ENCODE results near the gene CHST8. TPM values are rescaled to one million over a fixed set of nuclear protein-coding genes. Genes with fewer than 3 reads are reported as not detected.

Gene CHST8
- total and polyA plus RNA-seq, 9 donors: 0.48 to 2.5 (median 1.0) TPM; not detected in 1

GRCh38 chr19:33704271-33704670 lies 82.5 kb downstream of the CHST8 start:
- H3K36me3 ChIP-seq: no peaks in the 10 kb centered on the region
- no peaks in the 10 kb centered on the region for H3K4me1 ChIP-seq (ENCODE audit: insufficient read depth)
- no peak overlapping the region for H3K4me3 ChIP-seq
- H3K27ac ChIP-seq: no peak overlapping the region
- H3K27me3 ChIP-seq: no peaks in the 10 kb centered on the region
- peak in 1 of 5 donors; percentile 9 for DNase-seq
- intact Hi-C loops (cut with DNase I): no loop called here
- H3K9me3 ChIP-seq: no peaks in the 10 kb centered on the region
- WGBS, 3 donors: 48 to 68% (median 59%) methylated on average over 2 of the region's 2 CpGs
- TF ChIP-seq EP300 (IDR thresholded peaks at IDR 0.05) (no peak), CTCF (IDR thresholded peaks at IDR 0.05) (no peak), POLR2A (IDR thresholded peaks at IDR 0.05) (no peak)

- intact Hi-C loops (cut with DNase I): no loop called here
- H3K27me3 ChIP-seq: no peaks in the 10 kb centered on the region
- no peaks in the 10 kb centered on the region for H3K4me1 ChIP-seq (ENCODE audit: insufficient read depth)
- no peaks in the 10 kb centered on the region for H3K9me3 ChIP-seq
- no peak overlapping the region for H3K27ac ChIP-seq
- TF ChIP-seq EP300 (IDR thresholded peaks at IDR 0.05) (no peak), CTCF (IDR thresholded peaks at IDR 0.05) (no peak), POLR2A (IDR thresholded peaks at IDR 0.05) (no peak)
- H3K4me3 ChIP-seq: no peak overlapping the region
- 77 to 78% (median 78%) methylated on average over 11 of the region's 11 CpGs for WGBS, 3 donors
- peak in 1 of 5 donors; percentile 21 for DNase-seq
- no peaks in the 10 kb centered on the region for H3K36me3 ChIP-seq
Measured at GRCh38 chr19:33705090-33705847, 83.5 kb downstream of the CHST8 start.

- Histone ChIP-seq H3K27ac (no peak overlapping the region), H3K36me3 (no peaks in the 10 kb centered on the region), H3K4me3 (no peak overlapping the region), H3K4me1 (ENCODE audit: insufficient read depth) (no peaks in the 10 kb centered on the region), H3K9me3 (no peaks in the 10 kb centered on the region), H3K27me3 (no peaks in the 10 kb centered on the region)
- no peak for TF ChIP-seq EP300 (IDR thresholded peaks at IDR 0.05)
- TF ChIP-seq POLR2A (IDR thresholded peaks at IDR 0.05): no peak
- no peak for TF ChIP-seq CTCF (IDR thresholded peaks at IDR 0.05)
- intact Hi-C loops (cut with DNase I): no loop called here
- WGBS, 3 donors: 78 to 84% (median 80%) methylated on average over 5 of the region's 5 CpGs
- DNase-seq: no peak
Measured at GRCh38 chr19:33705860-33706259, 84.1 kb downstream of the CHST8 start.

- Histone ChIP-seq H3K36me3 (no peaks in the 10 kb centered on the region), H3K4me3 (no peak overlapping the region), H3K27me3 (no peaks in the 10 kb centered on the region), H3K27ac (no peak overlapping the region), H3K9me3 (no peaks in the 10 kb centered on the region), H3K4me1 (ENCODE audit: insufficient read depth) (no peaks in the 10 kb centered on the region)
- TF ChIP-seq EP300 (IDR thresholded peaks at IDR 0.05) (no peak), POLR2A (IDR thresholded peaks at IDR 0.05) (no peak), CTCF (IDR thresholded peaks at IDR 0.05) (no peak)
- intact Hi-C loops (cut with DNase I): no loop called here
- no peak for DNase-seq
- WGBS, 3 donors: 57 to 64% (median 64%) methylated on average over 10 of the region's 10 CpGs
Measured at GRCh38 chr19:33706631-33707030, 84.9 kb downstream of the CHST8 start.
